HG03342 (cell line): ENCODE measurements around the gene ITGB1BP1.

Experiments used
- ATAC-seq: cut with Tn5 transposase; IDR thresholded peaks from one replicate; pipeline ENCODE4 v1.9.1; 2021; ENCODE audit warnings: mild to moderate bottlenecking, moderate library complexity; ENCODE audit not compliant: unreplicated experiment

Gene ITGB1BP1

GRCh38 chr2:9428965-9429577, 5.7 kb upstream of the ITGB1BP1 start:
- no peak for ATAC-seq

- ATAC-seq = no peak
These were observed 1.3 kb upstream of the ITGB1BP1 start for GRCh38 chr2:9424447-9425164.

GRCh38 chr2:9423922-9424272, 569 bp upstream of the ITGB1BP1 start:
- ATAC-seq = peak; percentile 6

GRCh38 chr2:9422321-9423099, 818 bp downstream of the ITGB1BP1 start:
- ATAC-seq = peak; percentile 18

- ATAC-seq = no peak
These were observed 2.8 kb downstream of the ITGB1BP1 start for GRCh38 chr2:9420495-9420894.

GRCh38 chr2:9419541-9419940, 3.8 kb downstream of the ITGB1BP1 start:
- ATAC-seq = no peak

- no peak for ATAC-seq
These were observed 4.6 kb downstream of the ITGB1BP1 start for GRCh38 chr2:9418746-9419145.

GRCh38 chr2:9417725-9418124, 5.6 kb downstream of the ITGB1BP1 start:
- ATAC-seq = no peak

GRCh38 chr2:9416962-9417316, 6.4 kb downstream of the ITGB1BP1 start:
- no peak for ATAC-seq

GRCh38 chr2:9416267-9416961, 6.9 kb downstream of the ITGB1BP1 start:
- ATAC-seq = no peak

- no peak for ATAC-seq
These were observed 7.7 kb downstream of the ITGB1BP1 start for GRCh38 chr2:9415516-9416169.

- ATAC-seq = no peak
These were observed 10.5 kb downstream of the ITGB1BP1 start for GRCh38 chr2:9412781-9413180.

GRCh38 chr2:9410108-9410507, 13.2 kb downstream of the ITGB1BP1 start:
- no peak for ATAC-seq

- no peak for ATAC-seq
These were observed 14.6 kb downstream of the ITGB1BP1 start for GRCh38 chr2:9408641-9409151.

GRCh38 chr2:9407363-9407811, 15.9 kb downstream of the ITGB1BP1 start:
- no peak for ATAC-seq

GRCh38 chr2:9406529-9407362, 16.6 kb downstream of the ITGB1BP1 start:
- ATAC-seq = no peak

GRCh38 chr2:9405636-9406035, 17.7 kb downstream of the ITGB1BP1 start:
- ATAC-seq = no peak

GRCh38 chr2:9404451-9404850, 18.9 kb downstream of the ITGB1BP1 start:
- no peak for ATAC-seq

GRCh38 chr2:9403924-9404323, 19.4 kb downstream of the ITGB1BP1 start:
- no peak for ATAC-seq
